ENCODE measurements around the gene FAM209B.

DNA sequence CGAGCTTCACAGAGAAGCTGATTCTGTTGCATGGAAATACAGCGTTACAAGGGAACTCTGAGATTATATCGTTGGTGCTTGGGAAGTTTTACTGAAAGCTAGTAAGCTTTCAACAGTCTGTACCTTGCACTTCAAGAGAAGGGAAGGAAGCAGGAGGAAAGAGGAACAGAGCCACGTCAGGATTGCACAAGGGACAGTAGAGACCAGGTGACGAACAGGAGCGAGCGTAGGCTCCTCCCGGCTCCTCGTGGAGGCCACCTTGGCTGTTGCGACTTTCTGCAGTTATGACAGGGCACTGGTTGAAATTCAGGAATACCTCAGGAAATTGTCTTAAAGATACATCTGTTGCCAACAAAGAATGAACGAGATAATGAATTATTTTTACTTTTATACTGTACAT is 45.8 kb upstream of the FAM209B start:
- TF ChIP-seq, protein P1, sequence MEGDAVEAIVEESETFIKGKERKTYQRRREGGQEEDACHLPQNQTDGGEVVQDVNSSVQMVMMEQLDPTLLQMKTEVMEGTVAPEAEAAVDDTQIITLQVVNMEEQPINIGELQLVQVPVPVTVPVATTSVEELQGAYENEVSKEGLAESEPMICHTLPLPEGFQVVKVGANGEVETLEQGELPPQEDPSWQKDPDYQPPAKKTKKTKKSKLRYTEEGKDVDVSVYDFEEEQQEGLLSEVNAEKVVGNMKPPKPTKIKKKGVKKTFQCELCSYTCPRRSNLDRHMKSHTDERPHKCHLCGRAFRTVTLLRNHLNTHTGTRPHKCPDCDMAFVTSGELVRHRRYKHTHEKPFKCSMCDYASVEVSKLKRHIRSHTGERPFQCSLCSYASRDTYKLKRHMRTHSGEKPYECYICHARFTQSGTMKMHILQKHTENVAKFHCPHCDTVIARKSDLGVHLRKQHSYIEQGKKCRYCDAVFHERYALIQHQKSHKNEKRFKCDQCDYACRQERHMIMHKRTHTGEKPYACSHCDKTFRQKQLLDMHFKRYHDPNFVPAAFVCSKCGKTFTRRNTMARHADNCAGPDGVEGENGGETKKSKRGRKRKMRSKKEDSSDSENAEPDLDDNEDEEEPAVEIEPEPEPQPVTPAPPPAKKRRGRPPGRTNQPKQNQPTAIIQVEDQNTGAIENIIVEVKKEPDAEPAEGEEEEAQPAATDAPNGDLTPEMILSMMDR (IDR thresholded peaks at IDR 0.05) = no peak
- TF ChIP-seq POLR2A (IDR thresholded peaks at IDR 0.05) (no peak), POLR2AphosphoS5 (IDR thresholded peaks at IDR 0.05) (no peak)

All from breast epithelium (tissue), 3 donors.